ENCODE results near the gene EMC8.

GRCh38 chr16:85842435-85842834 is 43.1 kb upstream of the EMC8 start:
- TF ChIP-seq CTCF (conservative IDR thresholded peaks at IDR 0.05 in 1 of 2, IDR thresholded peaks at IDR 0.05 in 1 of 2; ENCODE audit: extremely low read depth in 1 of 2, insufficient read depth in 1 of 2, low read depth in 1 of 2, low read length in 2 of 2): no peak
- no peak for TF ChIP-seq EZH2 (IDR thresholded peaks at IDR 0.05; ENCODE audit: borderline replicate concordance, low read length)

Data from mammary epithelial cell (primary cell).